Endothelial cell of umbilical vein (primary cell): Measurements from ENCODE around the gene SEMA5A. TPM values are rescaled to one million over a fixed set of nuclear protein-coding genes. Genes with fewer than 3 reads are reported as not detected.

Experiments
- BruUV-seq: library from RNA; stranded (reverse); fragments of 400-500 nt; replicated peaks from 2 replicates; lab custom pipeline; 2021; lab: Mats Ljungman, UMichigan
- CTCF ChIA-PET: fragments of 300-600, 350-600 bp; sonication (Branson Sonifier 250); formaldehyde crosslinking; loops from one replicate; lab custom pipeline; 2021; ENCODE audit warnings: antibody characterized with exemption, inconsistent platforms; lab: Charles Lee
- POLR2A ChIA-PET: fragments of 300-600, 350-600 bp; sonication (Branson Sonifier 250); formaldehyde crosslinking; loops from one replicate; lab custom pipeline; 2021; ENCODE audit warnings: antibody characterized with exemption, inconsistent platforms; lab: Charles Lee
- DNase-seq: peaks from one replicate; pipeline ENCODE4 v3.0.0-alpha.2; 2011; ENCODE audit warnings: low read depth, low spot score
- FAIRE-seq: peaks from 2 replicates; lab custom pipeline; 2011; peaks lifted over from hg19 to GRCh38; lab: Jason Lieb, UNC
- H2AFZ ChIP-seq: 2 replicates; pipeline ENCODE4 v1.6.0; 2012; ENCODE audit warnings: low read depth, low read length, control low read depth, inconsistent platforms
- H3K27ac ChIP-seq: 2 replicates; pipeline ENCODE4 v1.5.1; 2011; ENCODE audit warnings: low read depth, mild to moderate bottlenecking, control low read depth, low read length, moderate library complexity; ENCODE audit not compliant: insufficient read depth
- H3K27me3 ChIP-seq, 2 experiments: 2 replicates each; pipeline versions ENCODE4 v1.6.0 to v1.6.1; 2011; ENCODE audit warnings: low read length in 2 of 2, mixed read lengths in 1 of 2; ENCODE audit not compliant: control insufficient read depth in 2 of 2, insufficient read depth in 2 of 2
- H3K36me3 ChIP-seq, 2 experiments: 2 replicates in 1 of 2; 3 replicates in 1 of 2; pipeline ENCODE4 v1.5.1; 2011; ENCODE audit warnings: low read length in 2 of 2, mild to moderate bottlenecking in 1 of 2, moderate library complexity in 1 of 2; ENCODE audit not compliant: control insufficient read depth in 2 of 2, insufficient read depth in 2 of 2; ENCODE audit errors: extremely low read depth in 1 of 2
- H3K4me1 ChIP-seq: 3 replicates; pipeline ENCODE4 v1.5.1; 2011; ENCODE audit warnings: mild to moderate bottlenecking, low read length; ENCODE audit not compliant: control insufficient read depth, insufficient read depth; ENCODE audit errors: extremely low read depth
- H3K4me2 ChIP-seq: 2 replicates; pipeline ENCODE4 v1.6.1; 2011; ENCODE audit warnings: low read length, control low read depth, mixed read lengths; ENCODE audit not compliant: insufficient read depth
- H3K4me3 ChIP-seq, 3 experiments: fragments of 200-600 bp in 1 of 3; sonication (generic), shearing (Covaris generic) in 1 of 3; replicated peaks in 1 of 3; 2 replicates each; pipeline ENCODE4 v1.5.1; 2011 to 2016; ENCODE audit warnings: control low read depth in 3 of 3, low read length in 3 of 3, mild to moderate bottlenecking in 2 of 3, inconsistent platforms in 1 of 3, low read depth in 1 of 3, moderate library complexity in 1 of 3; ENCODE audit not compliant: insufficient read depth in 1 of 3
- H3K79me2 ChIP-seq: 2 replicates; pipeline ENCODE4 v1.6.0; 2012; ENCODE audit warnings: low read length, inconsistent platforms; ENCODE audit not compliant: control insufficient read depth, insufficient read depth
- H3K9ac ChIP-seq: replicated peaks from 2 replicates; pipeline ENCODE3; 2011; ENCODE audit warnings: low read length, control low read depth; ENCODE audit not compliant: insufficient read depth; ENCODE audit errors: extremely low read depth
- H3K9me1 ChIP-seq: replicated peaks from 3 replicates; pipeline ENCODE4 v1.6.0; 2011; ENCODE audit warnings: mild to moderate bottlenecking, low read length; ENCODE audit not compliant: control insufficient read depth, insufficient read depth; ENCODE audit errors: extremely low read depth
- H3K9me3 ChIP-seq: replicated peaks from 2 replicates; pipeline ENCODE4 v1.5.1; 2012; ENCODE audit warnings: low read length, inconsistent platforms; ENCODE audit not compliant: control insufficient read depth, insufficient read depth
- H4K20me1 ChIP-seq: replicated peaks from 2 replicates; pipeline ENCODE3; 2011; ENCODE audit warnings: mild to moderate bottlenecking, low read length; ENCODE audit not compliant: control insufficient read depth, insufficient read depth; ENCODE audit errors: extremely low read depth
- EZH2 ChIP-seq: IDR thresholded peaks from 2 replicates; pipeline ENCODE4 v1.6.1; 2012; ENCODE audit warnings: borderline replicate concordance, low read depth, mild to moderate bottlenecking, moderate library complexity, low read length, inconsistent platforms; ENCODE audit not compliant: severe bottlenecking
- FOS ChIP-seq: IDR thresholded peaks from 2 replicates; pipeline ENCODE4 v1.6.1; 2011; ENCODE audit warnings: mild to moderate bottlenecking, low read length, moderate library complexity, borderline replicate concordance; ENCODE audit not compliant: insufficient read depth
- GATA2 ChIP-seq: IDR thresholded peaks from 2 replicates; pipeline ENCODE4 v1.7.0; 2011; ENCODE audit warnings: low read depth, mild to moderate bottlenecking, moderate library complexity, mixed read lengths, low read length; ENCODE audit not compliant: insufficient read length, insufficient read depth
- JUN ChIP-seq: IDR thresholded peaks from 2 replicates; pipeline ENCODE4 v1.6.1; 2011; ENCODE audit warnings: borderline replicate concordance, low read depth; ENCODE audit not compliant: insufficient read length, insufficient read depth
- MYC ChIP-seq: IDR thresholded peaks from one replicate; pipeline ENCODE4 v1.6.1; 2011; ENCODE audit warnings: mild to moderate bottlenecking, low read depth, low read length
- POLR2A ChIP-seq: IDR thresholded peaks from 2 replicates; pipeline ENCODE4 v1.6.1; 2012; ENCODE audit warnings: low read depth, mild to moderate bottlenecking, control low read depth, low read length
- POLR2AphosphoS5 ChIP-seq: IDR thresholded peaks from 2 replicates; pipeline ENCODE4 v1.6.1; 2012; ENCODE audit warnings: low read depth, mild to moderate bottlenecking, control low read depth, low read length, moderate library complexity; ENCODE audit not compliant: insufficient read depth
- dilution Hi-C: fragments of 300-500 bp; cut with MboI; formaldehyde crosslinking; loops from one replicate; pipeline ENCODE4 v1.15.0; 2019; ENCODE audit warnings: low sequenced_read_pairs; ENCODE audit not compliant: extremely low pct_ligation_motif_present
- intact Hi-C: fragments of 100-400 bp; cut with micrococcal nuclease; formaldehyde crosslinking; loops from one replicate; pipeline ENCODE4 v1.10.0; 2022
- polyA plus RNA-seq, 4 experiments: library from polyadenylated mRNA; depleted of rRNA in 3 of 4; stranded (reverse) in 3 of 4; unstranded in 1 of 4; fragments of >200 nt; gene quantifications; 2 replicates each; pipeline versions ENCODE4 v1.2.1 to v1.2.3, GENCODE V29; 2011 to 2012; ENCODE audit warnings: missing spikeins in 1 of 4
- total RNA-seq: library from RNA; stranded (reverse); gene quantifications from 2 replicates; pipeline ENCODE4 v1.2.3, GENCODE V29; 2021
- TF ChIP-seq, protein P1 (sequence below), 2 donors: IDR thresholded peaks; 1 replicate in 1 of 2; 2 replicates in 1 of 2; pipeline ENCODE4 v1.5.1; 2011; ENCODE audit warnings: low read length in 2 of 2, mild to moderate bottlenecking in 2 of 2, moderate library complexity in 2 of 2, control low read depth in 1 of 2, inconsistent platforms in 1 of 2, low read depth in 1 of 2; ENCODE audit not compliant: insufficient read depth in 1 of 2; ENCODE audit errors: extremely low read depth in 1 of 2
- TF ChIP-seq, protein P2 (sequence below): IDR thresholded peaks from 2 replicates; pipeline ENCODE4 v1.6.1; 2011; ENCODE audit not compliant: insufficient read depth, insufficient read length

Gene SEMA5A
- total and polyA plus RNA-seq, 2 donors (not counting 3 experiments of a cell fraction or from before 2014, with no cell fraction given): 0.04 to 0.06 TPM

- ChIA-PET CTCF (no interaction called here), POLR2A (no interaction called here)
- Histone ChIP-seq H3K27me3 (no peaks in the 10 kb centered on the region), H3K79me2 (no peaks in the 10 kb centered on the region), H4K20me1 (no peaks in the 10 kb centered on the region), H3K4me2 (no peak overlapping the region), H3K9me3 (no peaks in the 10 kb centered on the region), H3K4me3 (no peak overlapping the region), H3K4me1 (no peaks in the 10 kb centered on the region), H3K9me1 (no peaks in the 10 kb centered on the region), H2AFZ (no peak overlapping the region), H3K36me3 (no peaks in the 10 kb centered on the region), H3K27ac (no peak overlapping the region), H3K9ac (no peak overlapping the region)
- DNase-seq (no peak), FAIRE-seq (no peak)
- dilution Hi-C loops (no loop called here), intact Hi-C loops (no loop called here)
- TF ChIP-seq, protein P1, sequence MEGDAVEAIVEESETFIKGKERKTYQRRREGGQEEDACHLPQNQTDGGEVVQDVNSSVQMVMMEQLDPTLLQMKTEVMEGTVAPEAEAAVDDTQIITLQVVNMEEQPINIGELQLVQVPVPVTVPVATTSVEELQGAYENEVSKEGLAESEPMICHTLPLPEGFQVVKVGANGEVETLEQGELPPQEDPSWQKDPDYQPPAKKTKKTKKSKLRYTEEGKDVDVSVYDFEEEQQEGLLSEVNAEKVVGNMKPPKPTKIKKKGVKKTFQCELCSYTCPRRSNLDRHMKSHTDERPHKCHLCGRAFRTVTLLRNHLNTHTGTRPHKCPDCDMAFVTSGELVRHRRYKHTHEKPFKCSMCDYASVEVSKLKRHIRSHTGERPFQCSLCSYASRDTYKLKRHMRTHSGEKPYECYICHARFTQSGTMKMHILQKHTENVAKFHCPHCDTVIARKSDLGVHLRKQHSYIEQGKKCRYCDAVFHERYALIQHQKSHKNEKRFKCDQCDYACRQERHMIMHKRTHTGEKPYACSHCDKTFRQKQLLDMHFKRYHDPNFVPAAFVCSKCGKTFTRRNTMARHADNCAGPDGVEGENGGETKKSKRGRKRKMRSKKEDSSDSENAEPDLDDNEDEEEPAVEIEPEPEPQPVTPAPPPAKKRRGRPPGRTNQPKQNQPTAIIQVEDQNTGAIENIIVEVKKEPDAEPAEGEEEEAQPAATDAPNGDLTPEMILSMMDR (IDR thresholded peaks at IDR 0.05; ENCODE audit: extremely low read depth in 1 of 2, insufficient read depth in 1 of 2, low read depth in 1 of 2, low read length in 2 of 2): no peak
- no TSS peak for BruUV-seq
Measured at GRCh38 chr5:9438596-9439354, 107.1 kb downstream of the SEMA5A start.

GRCh38 chr5:9437741-9438240, 108.1 kb downstream of the SEMA5A start:
- dilution Hi-C loops (no loop called here), intact Hi-C loops (no loop called here)
- Histone ChIP-seq H3K9ac (no peak overlapping the region), H3K36me3 (no peaks in the 10 kb centered on the region), H3K27ac (no peak overlapping the region), H2AFZ (no peak overlapping the region), H3K4me1 (no peaks in the 10 kb centered on the region), H3K9me1 (no peaks in the 10 kb centered on the region), H3K27me3 (no peaks in the 10 kb centered on the region), H3K4me2 (no peak overlapping the region), H3K9me3 (no peaks in the 10 kb centered on the region), H4K20me1 (no peaks in the 10 kb centered on the region), H3K79me2 (no peaks in the 10 kb centered on the region), H3K4me3 (no peak overlapping the region)
- DNase-seq (no peak), FAIRE-seq (no peak)
- CTCF ChIA-PET: no interaction called here
- BruUV-seq: no TSS peak
- TF ChIP-seq, protein P2, sequence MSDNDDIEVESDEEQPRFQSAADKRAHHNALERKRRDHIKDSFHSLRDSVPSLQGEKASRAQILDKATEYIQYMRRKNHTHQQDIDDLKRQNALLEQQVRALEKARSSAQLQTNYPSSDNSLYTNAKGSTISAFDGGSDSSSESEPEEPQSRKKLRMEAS: no peak
- no peak for TF ChIP-seq FOS
- TF ChIP-seq GATA2: no peak
- TF ChIP-seq EZH2: no peak
- TF ChIP-seq, protein P1 (IDR thresholded peaks at IDR 0.05; ENCODE audit: extremely low read depth in 1 of 2, insufficient read depth in 1 of 2, low read depth in 1 of 2, low read length in 2 of 2): no peak
- no peak for TF ChIP-seq JUN
- no peak for TF ChIP-seq POLR2AphosphoS5
- no peak for TF ChIP-seq POLR2A
- TF ChIP-seq MYC: no peak
- POLR2A ChIA-PET: no interaction called here
